Uterus (tissue), 4 donors: ENCODE measurements around the gene NUDT4. TPM values are rescaled to one million over a fixed set of nuclear protein-coding genes. Genes with fewer than 3 reads are reported as not detected.

Experiments
- DNase-seq, 2 donors: peaks; one replicate each; pipeline ENCODE4 v3.0.0-alpha.2; 2019 to 2020
- H3K27ac ChIP-seq, 2 donors: fragments of 200-600 bp; sonication (generic); 1 replicate in 1 of 2; 2 replicates in 1 of 2; pipeline ENCODE4 v1.5.1; 2016 to 2018
- H3K27me3 ChIP-seq, 2 donors: fragments of 200-600 bp; sonication (generic); one replicate each; pipeline ENCODE4 v1.5.1; 2018 to 2019; ENCODE audit warnings: control low read depth in 1 of 2
- H3K36me3 ChIP-seq, 2 donors: fragments of 200-600 bp; sonication (generic); one replicate each; pipeline ENCODE4 v1.5.1; 2019; ENCODE audit warnings: control low read depth in 1 of 2
- H3K4me1 ChIP-seq, 2 donors: fragments of 200-600 bp; sonication (generic); one replicate each; pipeline ENCODE4 v1.5.1; 2018 to 2019; ENCODE audit warnings: control low read depth in 1 of 2
- H3K4me3 ChIP-seq, 2 donors: fragments of 200-600 bp; sonication (generic); 1 replicate in 1 of 2; 2 replicates in 1 of 2; pipeline ENCODE4 v1.5.1; 2018 to 2019; ENCODE audit warnings: mild to moderate bottlenecking in 1 of 2
- H3K9me3 ChIP-seq, 2 donors: fragments of 200-600 bp; sonication (generic); one replicate each; pipeline ENCODE4 v1.5.1; 2019; ENCODE audit warnings: control low read depth in 1 of 2
- POLR2A ChIP-seq, 2 donors: fragments of 450-650 bp; IDR thresholded peaks; one replicate each; pipeline ENCODE4 v1.6.1; 2016; ENCODE audit warnings: antibody characterized with exemption in 2 of 2, mild to moderate bottlenecking in 1 of 2, moderate library complexity in 1 of 2
- intact Hi-C: fragments of 100-400 bp; cut with DNase I; formaldehyde crosslinking; loops from one replicate; pipeline ENCODE4 v1.15.1; 2023; ENCODE audit warnings: low total_unique reads
- total RNA-seq, 4 donors: library from RNA; depleted of rRNA in 3 of 4; stranded (reverse); fragments of >200 nt in 3 of 4; gene quantifications; one replicate each; pipeline versions ENCODE4 v1.1.0 to v1.2.4, GENCODE V29; 2014 to 2023
- TF ChIP-seq, protein P1 (sequence below), 4 experiments: fragments of 200-600 bp in 2 of 4; fragments of 450-650 bp in 2 of 4; sonication (generic) in 2 of 4; IDR thresholded peaks; one replicate each; pipeline ENCODE4 v1.5.1; 2016 to 2019; ENCODE audit warnings: antibody characterized with exemption in 4 of 4, mild to moderate bottlenecking in 2 of 4, moderate library complexity in 1 of 4
- donor health status: DM: yes; HTN: yes; CAD: no.

Gene NUDT4
- total RNA-seq, 4 donors from 2014 or later = 15.1 to 107 (median 52.8) TPM

DNA sequence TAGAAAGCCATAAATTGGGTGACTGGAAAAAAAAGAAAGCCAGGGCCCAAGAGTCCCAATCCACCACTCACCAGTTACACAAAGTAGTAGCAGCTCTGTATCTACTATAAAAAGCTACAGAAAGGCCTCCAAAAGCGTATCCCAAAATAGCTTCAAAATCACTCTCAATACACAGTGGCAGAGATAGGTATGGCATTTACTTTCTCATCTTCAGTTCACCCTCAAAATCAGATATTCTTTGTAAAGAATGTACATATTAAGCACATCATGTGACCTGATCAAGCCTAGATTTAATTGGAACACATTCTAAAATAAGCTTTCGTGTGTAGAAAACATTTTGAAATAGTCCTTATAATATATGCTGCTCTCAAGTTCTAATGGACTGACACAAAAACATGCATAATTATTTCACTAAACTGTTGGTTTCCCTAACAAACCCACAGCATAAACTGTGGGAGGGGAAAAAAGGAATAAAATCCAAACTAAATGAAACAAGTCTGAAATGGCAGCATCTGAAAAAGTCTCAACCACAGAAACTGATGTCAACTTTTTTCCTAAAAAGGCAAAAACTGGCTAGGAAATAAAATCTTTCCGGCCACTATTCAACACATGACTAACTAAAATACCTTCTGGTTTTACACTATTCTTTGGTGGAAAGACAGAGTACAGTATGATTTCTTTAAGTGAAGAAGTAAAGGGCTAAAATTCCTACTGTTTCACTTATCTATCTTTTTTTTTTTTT lies 38.2 kb downstream of the NUDT4 start:
- TF ChIP-seq, protein P1, sequence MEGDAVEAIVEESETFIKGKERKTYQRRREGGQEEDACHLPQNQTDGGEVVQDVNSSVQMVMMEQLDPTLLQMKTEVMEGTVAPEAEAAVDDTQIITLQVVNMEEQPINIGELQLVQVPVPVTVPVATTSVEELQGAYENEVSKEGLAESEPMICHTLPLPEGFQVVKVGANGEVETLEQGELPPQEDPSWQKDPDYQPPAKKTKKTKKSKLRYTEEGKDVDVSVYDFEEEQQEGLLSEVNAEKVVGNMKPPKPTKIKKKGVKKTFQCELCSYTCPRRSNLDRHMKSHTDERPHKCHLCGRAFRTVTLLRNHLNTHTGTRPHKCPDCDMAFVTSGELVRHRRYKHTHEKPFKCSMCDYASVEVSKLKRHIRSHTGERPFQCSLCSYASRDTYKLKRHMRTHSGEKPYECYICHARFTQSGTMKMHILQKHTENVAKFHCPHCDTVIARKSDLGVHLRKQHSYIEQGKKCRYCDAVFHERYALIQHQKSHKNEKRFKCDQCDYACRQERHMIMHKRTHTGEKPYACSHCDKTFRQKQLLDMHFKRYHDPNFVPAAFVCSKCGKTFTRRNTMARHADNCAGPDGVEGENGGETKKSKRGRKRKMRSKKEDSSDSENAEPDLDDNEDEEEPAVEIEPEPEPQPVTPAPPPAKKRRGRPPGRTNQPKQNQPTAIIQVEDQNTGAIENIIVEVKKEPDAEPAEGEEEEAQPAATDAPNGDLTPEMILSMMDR (IDR thresholded peaks at IDR 0.05) = no peak
- TF ChIP-seq POLR2A (IDR thresholded peaks at IDR 0.05) = no peak
- intact Hi-C loops = no loop called here
- no peaks in the 10 kb centered on the region for H3K36me3 ChIP-seq
- H3K9me3 ChIP-seq = no peaks in the 10 kb centered on the region
- no peaks in the 10 kb centered on the region for H3K27me3 ChIP-seq
- H3K4me1 ChIP-seq = peaks cover 0 to 8% of the 10 kb centered on the region in 2 donors
- peak overlapping the region in 1 of 2 donors; percentile 69 for H3K27ac ChIP-seq
- H3K4me3 ChIP-seq = no peak overlapping the region
- no peak for DNase-seq

DNA sequence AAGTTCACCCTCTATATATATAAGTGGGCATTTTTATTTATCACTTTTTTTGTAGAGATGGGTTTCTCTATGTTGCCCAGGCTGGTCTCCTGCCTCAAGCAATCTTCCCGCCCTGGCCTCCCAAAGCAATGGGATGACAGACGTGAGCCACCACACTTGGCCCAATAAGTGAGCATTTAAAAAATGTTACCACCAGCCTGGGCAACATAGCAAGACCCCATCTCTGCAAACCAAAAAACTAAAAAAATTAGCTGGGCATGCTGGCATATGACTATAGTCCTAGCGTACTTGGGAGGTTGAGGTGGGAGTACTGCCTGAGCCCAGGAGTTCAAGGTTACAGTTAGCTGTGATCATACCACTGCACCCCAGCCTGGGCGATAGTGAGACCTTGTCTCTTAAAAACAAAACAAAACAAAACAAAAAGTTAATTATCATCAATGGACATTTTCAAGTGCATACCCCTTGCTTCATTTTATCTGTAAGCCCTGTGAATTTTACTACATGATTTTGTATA lies 40.3 kb downstream of the NUDT4 start:
- TF ChIP-seq, protein P1 (IDR thresholded peaks at IDR 0.05) = no peak
- TF ChIP-seq POLR2A (IDR thresholded peaks at IDR 0.05) = no peak
- Histone ChIP-seq H3K9me3 (no peaks in the 10 kb centered on the region), H3K27me3 (no peaks in the 10 kb centered on the region), H3K4me1 (peaks cover 0 to 8% of the 10 kb centered on the region in 2 donors), H3K27ac (no peak overlapping the region), H3K36me3 (no peaks in the 10 kb centered on the region), H3K4me3 (no peak overlapping the region)
- intact Hi-C loops = no loop called here
- DNase-seq = no peak

DNA sequence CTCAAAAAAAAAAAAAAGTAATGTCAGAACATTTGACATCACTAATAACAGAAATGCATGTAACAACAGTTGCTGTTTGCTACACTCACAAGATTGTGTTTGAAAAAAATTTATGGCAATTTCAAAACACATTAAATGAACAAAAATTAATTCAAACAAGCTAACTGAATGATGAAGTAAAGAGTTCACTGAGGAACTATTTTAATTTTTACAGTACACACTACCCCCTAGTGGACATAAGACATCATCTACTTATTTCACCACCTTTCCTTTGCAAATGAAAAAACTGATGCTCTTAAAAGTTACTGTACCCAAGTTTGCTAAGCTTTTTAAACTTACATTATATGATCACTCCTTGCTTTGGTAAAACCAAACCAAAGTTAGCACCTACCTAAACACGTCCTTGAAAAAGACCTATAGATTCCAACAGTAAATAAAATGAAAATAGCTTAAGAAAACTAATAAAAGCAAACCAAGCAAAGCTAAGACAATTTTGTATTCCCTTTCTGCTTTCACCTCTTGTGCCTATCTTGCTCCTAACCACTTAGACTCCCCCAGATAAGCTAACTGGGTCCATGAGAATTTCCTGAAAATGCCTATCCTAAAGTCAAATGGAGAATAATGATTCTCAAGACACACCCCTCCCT lies 41.8 kb downstream of the NUDT4 start:
- TF ChIP-seq, protein P1 (IDR thresholded peaks at IDR 0.05) = peak; percentile 52 to 63 (median 54)
- TF ChIP-seq POLR2A (IDR thresholded peaks at IDR 0.05) = no peak
- H3K36me3 ChIP-seq = no peaks in the 10 kb centered on the region
- H3K4me3 ChIP-seq = no peak overlapping the region
- H3K27ac ChIP-seq = no peak overlapping the region
- peaks cover 0 to 8% of the 10 kb centered on the region in 2 donors for H3K4me1 ChIP-seq
- no peaks in the 10 kb centered on the region for H3K27me3 ChIP-seq
- H3K9me3 ChIP-seq = no peaks in the 10 kb centered on the region
- DNase-seq = no peak
- intact Hi-C loops = no loop called here

DNA sequence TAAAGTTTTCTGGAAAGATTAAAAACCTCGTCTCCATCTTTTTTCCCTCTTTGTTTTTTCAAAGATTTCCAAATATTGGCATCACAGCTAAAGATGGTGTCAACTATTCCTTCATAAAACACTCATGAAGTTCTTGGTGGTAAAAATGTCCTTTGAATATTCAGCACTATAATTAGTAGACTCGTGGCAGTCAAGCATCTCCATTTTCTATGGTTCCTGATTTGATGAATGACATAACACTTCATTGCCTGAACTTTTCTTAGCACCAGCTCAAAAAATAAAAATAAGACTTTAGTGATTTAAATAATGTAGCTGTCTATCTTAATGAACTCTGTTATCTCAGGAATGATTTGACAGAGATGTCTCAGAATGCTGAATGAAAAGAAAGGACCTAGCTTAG lies 44.3 kb downstream of the NUDT4 start:
- H3K4me3 ChIP-seq = no peak overlapping the region
- intact Hi-C loops = no loop called here
- H3K9me3 ChIP-seq = no peaks in the 10 kb centered on the region
- TF ChIP-seq, protein P1 (IDR thresholded peaks at IDR 0.05) = no peak
- no peak for TF ChIP-seq POLR2A (IDR thresholded peaks at IDR 0.05)
- H3K27ac ChIP-seq = peak overlapping the region in 1 of 2 donors; percentile 3
- DNase-seq = no peak
- H3K27me3 ChIP-seq = no peaks in the 10 kb centered on the region
- H3K36me3 ChIP-seq = no peaks in the 10 kb centered on the region
- H3K4me1 ChIP-seq = no peaks in the 10 kb centered on the region
